GM21367 (cell line): ENCODE measurements around the gene ASPSCR1.

Experiments
- ATAC-seq: cut with Tn5 transposase; IDR thresholded peaks from one replicate; pipeline ENCODE4 v1.9.1; 2021; ENCODE audit not compliant: unreplicated experiment

Gene ASPSCR1

DNA sequence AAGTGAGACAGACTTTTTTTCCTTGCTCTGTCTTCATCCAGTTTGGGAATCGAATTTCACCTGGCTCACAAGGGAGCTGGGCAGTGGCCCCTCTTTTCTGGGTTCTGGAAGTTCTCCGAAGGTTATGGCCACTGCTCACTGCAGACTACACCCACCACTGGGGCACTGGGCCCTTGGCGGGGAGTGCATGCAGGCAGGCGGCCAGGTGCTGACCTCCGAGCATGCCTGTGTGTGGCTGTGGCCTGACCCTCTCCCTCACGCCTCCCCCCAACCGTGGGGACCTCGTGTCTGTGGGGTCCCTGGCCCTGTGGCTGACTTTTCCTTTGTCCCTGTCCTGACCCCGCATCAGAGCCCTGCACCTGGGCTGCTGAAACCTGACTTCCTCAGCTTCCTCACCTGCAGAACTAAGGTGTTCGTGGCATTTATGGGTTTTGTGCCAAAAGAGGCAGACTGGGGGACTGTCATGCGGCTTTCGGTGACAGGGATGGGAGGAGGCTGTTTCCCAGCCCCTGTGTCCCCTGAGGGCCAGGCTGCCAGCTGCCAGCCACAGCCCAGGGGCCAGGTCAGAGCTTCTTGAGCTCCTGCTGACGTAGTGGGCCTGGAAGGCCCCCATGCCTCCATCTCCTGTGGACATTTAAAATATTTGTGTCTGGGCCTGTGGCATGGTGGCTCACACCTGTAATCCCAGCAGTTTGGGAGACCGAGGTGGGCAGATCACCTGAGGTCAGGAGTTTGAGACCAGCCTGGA is 21.4 kb downstream of the ASPSCR1 start:
- no peak for ATAC-seq

DNA sequence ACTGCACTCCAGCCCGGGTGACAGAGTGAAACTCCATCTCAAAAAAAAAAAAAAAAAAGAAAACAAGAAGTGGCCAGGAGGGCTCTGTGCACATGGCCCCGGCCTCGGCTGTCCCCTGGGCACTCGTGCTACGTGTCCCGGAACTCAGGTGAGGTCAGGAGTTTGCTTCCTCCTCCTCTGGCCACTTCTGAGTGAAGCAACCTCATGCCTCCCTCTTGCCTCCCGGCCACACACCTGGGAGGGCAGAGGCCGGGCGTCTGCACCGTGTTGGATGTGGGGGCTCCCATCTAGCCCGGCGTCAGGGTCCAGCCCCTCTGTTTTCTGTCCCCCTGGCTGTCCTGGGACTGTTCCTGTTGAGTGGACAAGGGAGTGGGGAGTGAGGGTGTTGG is 22.2 kb downstream of the ASPSCR1 start:
- no peak for ATAC-seq

DNA sequence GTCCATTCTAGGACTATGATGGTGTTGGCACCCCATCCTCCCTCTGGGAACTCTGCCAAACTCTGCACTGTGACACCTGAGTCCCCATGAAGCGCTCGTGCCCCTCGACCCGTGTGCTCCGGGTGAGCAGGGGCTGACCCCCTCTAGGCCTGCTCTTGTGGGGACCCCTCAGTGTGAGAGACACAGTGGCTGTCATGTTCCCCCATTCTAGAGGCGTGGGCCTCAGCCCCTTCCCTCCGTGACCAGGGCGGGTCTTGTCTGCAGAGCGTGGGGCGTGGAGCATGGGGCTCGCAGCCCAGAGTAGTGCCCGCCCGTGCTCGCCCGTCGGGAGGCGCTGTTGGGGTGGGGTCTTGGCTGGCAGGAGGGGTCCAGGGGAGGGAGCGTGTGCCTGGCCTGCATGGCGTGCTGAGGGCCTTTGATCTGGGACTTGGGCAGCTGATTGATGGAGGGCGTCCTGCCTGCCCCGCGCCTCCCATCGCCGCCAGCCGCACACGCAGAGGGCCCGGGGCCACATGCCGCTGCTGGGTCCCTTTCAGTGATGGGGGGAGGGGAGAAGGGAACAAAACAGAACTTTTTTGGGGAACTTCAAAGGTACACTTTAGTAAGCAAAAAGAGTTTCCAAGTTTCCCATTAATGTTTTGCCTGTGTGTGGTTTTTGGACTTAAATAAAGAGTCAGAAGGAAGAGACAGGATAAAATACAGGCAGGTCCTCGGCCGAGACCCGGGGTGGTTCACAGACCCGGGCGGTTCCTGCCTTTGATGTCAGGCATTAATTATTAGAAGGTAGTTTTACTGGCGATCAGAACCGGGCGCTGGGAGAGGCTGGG is 22.8 kb downstream of the ASPSCR1 start:
- no peak for ATAC-seq

DNA sequence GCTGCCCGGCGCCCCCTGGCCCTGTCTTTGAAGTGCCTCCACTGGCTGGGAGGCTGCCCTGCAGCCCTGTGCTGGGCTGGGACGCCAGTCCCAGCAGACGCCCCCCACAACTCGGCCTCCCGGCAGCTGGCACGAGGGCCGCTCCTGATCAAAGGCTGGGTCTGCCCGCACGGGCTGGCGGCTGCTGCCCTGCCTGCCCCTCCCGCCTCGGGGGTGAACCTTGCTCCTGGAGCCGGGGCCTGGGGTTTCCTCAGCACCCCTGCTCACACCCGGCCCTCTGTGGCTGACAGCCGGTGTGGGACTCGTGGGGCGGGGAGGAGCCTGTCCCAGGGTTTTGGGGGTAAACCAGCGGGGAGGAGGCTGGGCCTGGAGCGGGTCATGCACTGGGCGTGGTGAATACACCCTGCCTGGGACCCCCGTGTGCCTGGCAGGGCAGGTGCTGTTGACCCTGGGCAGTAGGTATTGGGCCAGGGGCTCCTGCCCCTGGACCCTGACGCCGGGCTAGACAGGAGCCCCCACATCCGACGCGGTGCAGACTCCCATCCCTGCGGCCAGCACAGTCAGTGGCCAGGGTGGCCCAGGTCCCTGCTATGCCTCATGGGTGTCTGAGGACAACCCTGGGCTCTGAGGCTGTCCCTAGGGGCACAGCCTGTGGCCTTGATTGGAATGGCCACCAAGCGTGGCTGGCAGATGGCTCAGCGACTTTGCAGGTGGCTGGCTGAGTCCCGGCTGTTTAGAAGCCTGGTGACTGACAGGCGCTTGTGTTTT is 23.6 kb downstream of the ASPSCR1 start:
- ATAC-seq: no peak

DNA sequence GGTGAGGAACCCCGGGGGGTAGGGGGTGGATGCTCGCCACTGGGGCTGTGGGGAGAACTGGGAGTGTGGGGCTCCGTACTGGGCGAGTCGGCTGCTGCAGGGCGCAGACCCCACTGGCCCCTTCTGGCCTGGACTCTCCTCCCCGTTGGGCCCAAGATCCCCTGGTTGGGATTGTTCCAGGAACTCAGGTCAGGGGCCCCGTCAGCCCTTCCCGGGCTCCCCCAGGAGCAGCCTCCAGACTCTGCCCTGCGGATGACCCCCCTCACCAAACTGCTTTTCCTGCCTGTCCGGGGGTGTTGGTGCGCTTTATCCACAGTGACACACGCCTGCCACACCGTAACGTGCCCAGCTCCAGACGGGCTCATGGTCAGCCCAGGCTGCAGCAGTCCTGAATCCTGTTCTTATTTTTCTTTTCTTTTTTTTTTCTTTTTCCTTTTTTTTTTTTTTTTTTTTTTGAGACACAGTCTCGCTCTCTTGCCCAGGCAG is 24.2 kb downstream of the ASPSCR1 start:
- ATAC-seq: no peak

DNA sequence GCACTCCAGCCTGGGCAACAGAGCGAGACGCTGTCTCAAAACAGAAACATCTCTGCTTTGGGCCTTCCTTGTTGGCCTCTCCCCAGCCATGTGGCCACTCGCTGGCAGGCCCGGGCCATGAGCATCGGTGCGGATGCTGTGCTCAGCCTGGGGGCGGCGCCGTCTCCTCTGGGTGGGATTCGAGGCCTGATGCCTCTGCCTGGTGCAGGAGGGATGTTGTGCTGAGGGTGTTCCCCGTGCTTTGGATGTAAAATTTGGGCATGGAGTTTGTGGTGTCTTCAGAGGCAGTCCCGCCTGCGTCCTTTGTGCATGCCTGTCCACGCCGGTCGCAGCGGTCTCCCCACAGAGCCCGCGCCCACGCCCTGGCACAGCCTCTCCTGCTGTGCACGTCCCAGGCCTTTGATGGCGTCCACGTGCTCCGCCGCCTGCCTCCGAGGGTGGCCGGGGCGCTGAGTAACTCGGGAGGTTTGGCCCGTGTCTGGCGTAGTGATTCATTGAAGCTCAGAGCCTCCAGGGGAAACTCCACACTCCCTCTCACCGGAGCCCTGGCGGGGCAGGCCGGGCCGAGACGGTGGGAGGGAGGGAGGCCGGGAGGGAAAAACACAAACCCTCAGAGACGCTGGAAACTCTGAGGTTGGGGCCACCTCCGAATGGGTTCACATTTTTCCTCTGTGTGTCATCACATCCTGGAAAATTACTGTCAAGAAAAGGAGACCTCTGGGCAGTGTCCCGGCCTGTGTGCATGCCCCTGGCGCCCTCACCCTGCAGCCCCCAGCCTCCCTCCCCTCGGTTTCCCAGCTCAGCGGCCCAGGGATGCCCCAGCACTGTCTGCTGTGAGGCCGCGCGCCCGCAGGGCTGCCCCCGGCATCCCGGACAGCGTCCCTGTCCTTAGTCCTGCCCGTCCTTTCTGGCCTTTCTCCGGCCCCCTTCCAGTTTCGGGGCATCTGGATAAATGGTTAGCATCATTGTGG is 26.3 kb downstream of the ASPSCR1 start:
- no peak for ATAC-seq

DNA sequence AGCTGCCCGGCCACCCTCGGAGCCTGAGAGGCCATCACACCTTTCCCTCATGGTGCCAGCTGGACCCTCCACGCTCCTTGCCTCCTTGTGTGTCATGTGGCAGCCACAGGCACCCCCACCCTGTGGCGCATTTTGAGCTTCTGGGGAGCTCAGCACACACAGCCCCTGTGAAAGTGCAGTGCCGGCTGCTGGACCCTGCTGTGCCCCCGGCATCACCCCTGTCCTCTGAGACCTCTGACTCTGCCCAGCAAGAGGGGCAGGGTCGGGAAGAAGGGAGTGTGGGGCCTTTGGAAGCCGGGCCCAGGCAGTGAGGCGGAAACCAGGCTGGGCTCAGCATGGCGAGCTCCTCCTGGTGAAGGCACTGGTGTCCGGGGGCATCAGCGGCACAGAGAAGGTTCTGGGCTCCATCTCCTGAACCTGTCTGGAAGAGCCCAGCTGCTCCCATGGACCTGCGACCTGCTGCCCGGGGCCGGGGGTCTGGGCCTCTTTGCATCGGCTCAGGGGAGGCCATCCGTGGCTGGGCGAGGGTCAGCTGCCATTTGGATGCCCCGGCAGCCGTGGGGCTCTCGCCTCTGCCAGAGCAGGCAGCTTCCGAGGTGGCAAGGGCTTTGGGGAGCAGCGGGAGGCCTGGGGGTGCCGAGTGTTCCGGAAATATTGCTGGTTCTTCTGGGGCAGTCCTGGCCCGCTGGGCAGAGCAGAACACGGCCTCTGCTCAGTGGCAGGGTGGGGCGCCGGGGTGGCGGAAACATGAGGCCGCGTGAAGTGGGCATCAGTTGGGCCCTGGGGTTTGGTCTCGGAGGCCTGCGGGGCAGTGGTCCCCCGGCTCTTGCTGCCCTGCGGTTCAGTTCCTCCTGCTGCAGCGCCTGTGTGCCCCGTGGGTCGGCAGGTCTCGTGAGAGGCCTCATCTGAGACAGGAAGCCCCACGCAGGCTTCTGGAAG is 27.4 kb downstream of the ASPSCR1 start:
- no peak for ATAC-seq

DNA sequence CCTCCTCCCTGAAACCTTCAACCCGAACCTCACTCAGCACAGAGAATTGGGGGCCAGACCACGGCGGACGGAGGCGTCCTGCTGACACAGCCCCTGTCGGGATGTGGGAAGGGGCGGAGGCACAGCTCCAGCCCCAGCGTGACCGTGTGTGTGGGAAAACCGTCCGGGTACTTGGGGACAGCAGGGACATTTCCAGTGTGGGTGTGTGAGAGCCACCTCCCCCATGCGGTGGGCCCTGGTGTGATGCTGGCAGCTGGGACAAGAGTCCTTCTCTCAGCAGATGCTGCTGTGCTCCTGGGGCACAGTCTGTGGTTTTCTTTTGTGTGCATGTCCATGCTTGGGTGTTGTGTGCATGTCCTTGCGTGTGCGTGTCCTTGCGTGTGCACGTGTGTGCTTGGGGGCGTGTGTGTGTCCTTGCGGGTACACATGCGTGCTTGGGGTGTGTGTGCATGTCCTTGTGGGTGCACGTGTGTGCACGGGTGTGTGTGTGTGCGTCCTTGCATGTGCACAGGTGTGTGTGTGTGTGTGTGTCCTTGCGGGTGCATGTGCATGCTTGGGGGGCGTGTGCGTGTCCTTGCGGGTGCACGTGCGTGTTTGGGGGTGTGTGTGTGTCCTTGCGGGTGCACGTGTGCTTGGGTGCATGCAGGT is 28.4 kb downstream of the ASPSCR1 start:
- ATAC-seq: no peak

DNA sequence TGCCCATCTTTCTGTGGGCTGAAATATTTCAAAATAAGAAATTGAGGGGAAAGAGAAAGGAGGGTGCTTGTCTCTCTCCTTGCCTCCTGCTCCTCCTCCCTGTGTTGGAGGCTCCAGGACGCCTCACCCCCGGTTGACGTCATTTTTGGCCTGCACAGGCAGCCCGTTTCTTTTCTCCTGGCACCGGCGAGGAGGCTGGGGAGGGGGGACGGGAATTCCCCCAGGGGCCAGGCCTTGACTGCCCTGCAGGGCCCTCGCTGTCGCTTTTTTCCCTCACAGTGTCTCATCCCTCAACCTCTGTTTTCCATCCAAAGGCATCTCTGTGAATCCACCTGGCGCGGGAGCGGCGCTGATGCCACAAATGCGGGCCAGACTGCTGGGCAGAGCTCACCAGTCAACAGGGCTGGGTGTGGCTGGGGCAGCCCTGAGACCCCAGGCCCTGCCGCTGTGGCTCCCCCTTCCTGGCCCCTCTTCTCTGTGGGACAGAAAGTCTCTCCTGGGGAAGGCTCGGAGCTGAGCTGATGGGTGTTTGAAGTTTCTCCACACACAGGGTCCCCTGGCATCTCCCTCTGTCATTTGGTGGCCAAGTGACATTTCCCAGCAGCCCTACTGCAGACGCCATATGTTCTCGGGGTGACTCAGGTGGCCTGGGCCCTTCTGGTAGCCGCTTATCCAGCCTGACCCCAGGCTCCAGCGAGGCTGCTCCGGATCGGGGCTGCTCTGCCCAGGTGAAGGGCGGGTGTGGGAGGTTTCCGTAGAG is 29.2 kb downstream of the ASPSCR1 start:
- ATAC-seq: no peak

DNA sequence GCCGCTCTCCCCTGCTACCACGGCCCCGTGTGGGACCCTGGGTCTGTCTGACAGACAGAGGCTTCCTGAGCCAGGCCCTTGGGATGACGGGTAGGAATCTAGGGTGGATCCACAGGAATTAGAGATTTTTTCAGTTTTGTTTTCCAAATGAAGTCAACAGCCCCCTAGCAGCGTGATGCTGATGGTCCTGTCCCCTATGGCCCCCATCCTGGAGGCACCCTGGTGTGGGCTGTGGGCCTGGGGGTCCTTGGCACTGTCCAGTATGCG is 29.7 kb downstream of the ASPSCR1 start:
- no peak for ATAC-seq

DNA sequence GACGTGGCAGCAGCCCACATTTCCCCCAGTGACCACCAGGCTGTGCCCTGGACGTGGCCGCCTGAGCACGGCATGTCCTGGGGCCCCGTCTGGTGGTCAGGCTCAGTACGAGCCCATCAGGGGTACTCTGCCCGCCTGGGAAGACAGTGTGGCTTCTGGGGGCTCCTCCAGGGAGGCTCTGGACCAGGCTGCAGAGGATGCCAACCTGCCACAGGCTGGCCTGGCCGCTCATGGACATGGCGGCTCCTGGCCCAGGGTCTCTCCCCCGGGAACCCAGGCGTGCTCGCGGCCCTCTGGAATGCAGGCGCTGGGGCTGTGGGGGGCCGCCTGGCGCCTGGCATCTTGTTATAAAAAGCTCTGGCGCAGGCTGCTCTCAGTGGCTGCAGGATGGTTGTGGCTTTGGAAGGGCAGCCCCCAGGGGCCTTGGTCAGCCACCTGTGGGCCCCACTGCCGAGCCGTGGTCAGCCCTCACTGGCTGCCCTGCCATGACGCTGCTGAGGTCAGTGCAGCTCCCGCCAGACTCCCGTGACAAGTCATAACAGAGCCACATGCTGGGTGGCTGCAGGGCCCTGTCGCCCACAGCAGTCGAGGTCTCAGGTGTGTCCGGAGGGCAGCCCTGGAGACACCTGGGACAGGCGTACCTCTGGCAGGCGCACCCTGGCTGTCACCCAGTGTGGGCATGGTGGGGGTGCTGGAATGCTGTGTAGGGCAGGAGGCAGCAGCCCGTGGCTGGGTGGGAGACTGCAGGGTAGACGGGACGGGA is 30.2 kb downstream of the ASPSCR1 start:
- ATAC-seq: no peak

DNA sequence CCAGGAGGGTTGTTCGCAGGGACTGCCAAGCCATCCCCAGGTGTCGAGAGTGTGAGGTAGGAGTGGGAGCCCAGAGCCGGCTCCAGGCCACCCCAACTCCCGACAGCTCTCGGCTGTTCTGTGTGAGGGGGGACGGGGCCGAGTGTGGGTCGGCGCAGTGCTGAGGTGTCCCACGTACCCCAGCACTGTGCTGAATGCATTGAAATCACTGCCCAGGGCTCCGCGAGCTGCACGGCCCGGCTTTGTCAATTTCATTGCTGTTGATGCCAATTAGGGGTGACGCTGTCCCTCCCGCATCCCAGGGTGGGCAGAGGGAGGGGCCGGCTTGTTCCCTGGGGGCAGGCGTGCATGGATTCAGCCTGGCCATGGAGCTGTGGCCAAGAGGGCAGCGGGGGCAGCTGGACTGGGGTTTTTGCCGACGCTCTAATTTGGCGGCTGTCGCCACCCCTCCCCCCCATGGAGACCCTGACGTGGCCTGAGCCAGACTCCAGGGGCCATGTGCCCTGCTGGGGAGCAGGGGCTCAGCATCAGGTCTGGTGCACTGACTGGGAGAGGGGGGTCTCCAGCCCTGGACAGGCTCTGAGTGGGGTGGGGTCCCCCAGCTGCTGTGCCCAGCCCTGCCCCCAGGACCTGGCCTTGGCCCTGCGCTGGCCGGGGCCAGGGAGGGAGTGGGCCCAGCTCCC is 31.0 kb downstream of the ASPSCR1 start:
- ATAC-seq: no peak

DNA sequence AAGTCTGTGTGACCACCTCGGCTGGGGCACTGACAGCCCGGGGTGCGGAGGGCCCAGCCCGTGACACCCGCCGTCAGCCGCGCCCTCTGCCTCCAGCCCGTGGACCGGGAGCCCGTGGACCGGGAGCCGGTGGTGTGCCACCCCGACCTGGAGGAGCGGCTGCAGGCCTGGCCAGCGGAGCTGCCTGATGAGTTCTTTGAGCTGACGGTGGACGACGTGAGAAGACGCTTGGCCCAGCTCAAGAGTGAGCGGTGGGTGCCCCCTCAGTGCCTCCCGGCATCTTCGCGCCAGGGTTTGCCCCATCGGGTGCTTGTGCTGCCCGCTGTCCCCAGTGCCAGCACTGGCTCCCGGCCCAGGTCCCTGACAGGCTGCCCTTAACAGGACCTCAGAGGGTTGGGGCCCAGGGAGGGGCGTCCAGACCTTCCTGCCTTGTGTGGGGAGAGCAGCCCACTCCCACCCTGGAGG is 31.5 kb downstream of the ASPSCR1 start:
- no peak for ATAC-seq

DNA sequence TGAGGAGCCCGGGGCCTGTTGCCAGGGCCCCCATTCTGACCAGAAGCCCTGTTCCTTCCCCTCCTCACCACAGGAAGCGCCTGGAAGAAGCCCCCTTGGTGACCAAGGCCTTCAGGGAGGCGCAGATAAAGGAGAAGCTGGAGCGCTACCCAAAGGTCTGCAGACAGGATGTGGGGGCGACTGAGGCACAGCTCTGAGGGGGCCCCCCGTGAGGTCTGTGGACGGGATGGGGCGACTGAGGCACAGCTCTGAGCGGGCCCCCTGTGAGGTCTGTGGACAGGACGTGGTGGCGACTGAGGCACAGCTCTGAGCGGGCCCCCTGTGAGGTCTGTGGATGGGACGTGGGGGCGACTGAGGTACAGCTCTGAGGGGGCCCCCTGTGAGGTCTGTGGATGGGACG is 32.0 kb downstream of the ASPSCR1 start:
- no peak for ATAC-seq

DNA sequence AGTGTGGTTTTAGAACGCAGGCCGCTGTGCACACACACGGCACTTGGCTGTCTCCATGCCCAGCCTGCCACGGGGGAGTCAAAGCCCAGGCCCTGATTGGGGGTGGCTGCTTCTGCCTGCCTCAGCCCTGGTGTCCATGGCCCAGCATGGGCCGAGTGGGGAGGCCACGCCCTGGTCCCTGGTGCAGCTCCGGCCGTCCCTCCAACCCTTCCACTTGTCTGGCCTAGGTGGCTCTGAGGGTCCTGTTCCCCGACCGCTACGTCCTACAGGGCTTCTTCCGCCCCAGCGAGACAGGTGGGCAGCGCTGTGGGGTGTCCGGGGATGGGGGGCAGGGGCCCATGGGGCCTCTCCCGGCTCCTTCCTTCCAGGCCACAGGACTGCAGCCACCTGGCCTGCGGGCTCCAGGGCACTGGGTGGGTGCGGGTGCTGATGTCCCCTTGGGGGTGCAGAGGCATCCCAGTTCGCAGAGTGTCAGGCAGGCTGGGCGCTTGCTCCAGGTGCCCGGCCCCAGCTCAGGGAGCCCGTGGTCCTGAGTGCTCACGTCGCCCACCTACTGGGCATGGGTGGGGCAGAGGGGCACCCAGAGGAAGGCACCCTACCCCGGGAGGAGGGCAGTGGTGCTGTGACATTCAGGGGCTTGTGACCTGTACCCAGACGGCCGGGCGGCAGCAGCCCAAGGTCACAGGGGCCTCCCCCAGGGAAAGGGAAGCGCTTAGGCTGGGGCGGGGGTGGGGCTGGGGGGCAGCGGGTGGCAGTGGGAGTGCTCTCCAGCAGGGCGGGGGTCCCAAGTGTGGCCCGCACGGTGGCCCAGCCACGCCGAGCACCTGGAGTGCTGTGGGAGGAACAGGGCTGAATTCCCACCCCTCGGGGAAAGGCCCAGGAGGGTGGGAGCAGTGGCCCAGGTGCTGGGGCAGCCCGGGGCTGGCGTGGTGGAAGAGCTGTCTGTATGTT is 33.4 kb downstream of the ASPSCR1 start:
- ATAC-seq: no peak
